Measurements from ENCODE around the gene HNRNPU. TPM values are rescaled to one million over a fixed set of nuclear protein-coding genes. Genes with fewer than 3 reads are reported as not detected.

HNRNPU gene
- total and polyA plus RNA-seq, 2 of the 13 experiments (the other 11 are each of a cell fraction or from before 2014, with no cell fraction given) = 101 to 508 TPM

GRCh38 chr1:244834543-244835275 lies 29.6 kb downstream of the HNRNPU start (continued):
- peak; percentile 63; the same call in 1 of the 2 replicates for TF ChIP-seq MLXIP (CRISPR knock-in tag; IDR thresholded peaks at IDR 0.05; ENCODE audit: borderline replicate concordance)
- TF ChIP-seq MLLT10 (CRISPR knock-in tag; IDR thresholded peaks at IDR 0.05) = peak; percentile 55; the same call in 1 of the 2 replicates
- TF ChIP-seq ETV5 (CRISPR knock-in tag; IDR thresholded peaks at IDR 0.05; ENCODE audit: borderline replicate concordance) = peak; percentile 97
- TF ChIP-seq FOXK2 (IDR thresholded peaks at IDR 0.05) = no peak
- TF ChIP-seq MAF1 (CRISPR knock-in tag; IDR thresholded peaks at IDR 0.05; ENCODE audit: borderline replicate concordance) = peak; percentile 28; the same call in 1 of the 2 replicates
- TF ChIP-seq ZXDC (CRISPR knock-in tag; IDR thresholded peaks at IDR 0.05) = peak; percentile 79
- 0 out of 2 replicates have a peak, but pooled peaks have one; percentile 4 for TF ChIP-seq RAD21 (CRISPR knock-in tag; IDR thresholded peaks at IDR 0.05)
- peak; percentile 29; the same call in 1 of the 2 replicates for TF ChIP-seq E2F1 (CRISPR knock-in tag; IDR thresholded peaks at IDR 0.05)
- TF ChIP-seq MATR3 (CRISPR knock-in tag; IDR thresholded peaks at IDR 0.05) = no peak
- TF ChIP-seq HDAC2 (CRISPR knock-in tag; IDR thresholded peaks at IDR 0.05) = peak; percentile 78
- no peak for TF ChIP-seq ZFAT (CRISPR knock-in tag; conservative IDR thresholded peaks at IDR 0.05)
- TF ChIP-seq ZFP36L2 (CRISPR knock-in tag; IDR thresholded peaks at IDR 0.05) = no peak
- TF ChIP-seq BCL6 (CRISPR knock-in tag; IDR thresholded peaks at IDR 0.05) = no peak
- TF ChIP-seq ZKSCAN8 (CRISPR knock-in tag; IDR thresholded peaks at IDR 0.05; ENCODE audit: borderline replicate concordance) = no peak
- TF ChIP-seq ZNF691 (CRISPR knock-in tag; IDR thresholded peaks at IDR 0.05; ENCODE audit: borderline replicate concordance, low read depth) = peak; percentile 68; the same call in 1 of the 2 replicates
- TF ChIP-seq ZC3H13 (CRISPR knock-in tag; IDR thresholded peaks at IDR 0.05) = 0 out of 2 replicates have a peak, but pooled peaks have one; percentile 18
- TF ChIP-seq SP140L (CRISPR knock-in tag; IDR thresholded peaks at IDR 0.05; ENCODE audit: borderline replicate concordance) = no peak
- peak; percentile 53; the same call in 1 of the 2 replicates for TF ChIP-seq MEIS1 (CRISPR knock-in tag; IDR thresholded peaks at IDR 0.05; ENCODE audit: borderline replicate concordance)
- TF ChIP-seq ZNF232 (CRISPR knock-in tag; IDR thresholded peaks at IDR 0.05; ENCODE audit: borderline replicate concordance) = peak; percentile 73
- TF ChIP-seq ZNF33A (CRISPR knock-in tag; IDR thresholded peaks at IDR 0.05; ENCODE audit: borderline replicate concordance) = no peak

Measured in HepG2 (cell line).